Fibroblast of skin of left biceps (primary cell): ENCODE data around the gene SCUBE1.

ENCODE experiments used
- DNase-seq, 2 experiments: peaks; one replicate each; pipeline ENCODE4 v3.0.0-alpha.2; 2013; ENCODE audit warnings: low read depth in 2 of 2

SCUBE1 gene

DNA sequence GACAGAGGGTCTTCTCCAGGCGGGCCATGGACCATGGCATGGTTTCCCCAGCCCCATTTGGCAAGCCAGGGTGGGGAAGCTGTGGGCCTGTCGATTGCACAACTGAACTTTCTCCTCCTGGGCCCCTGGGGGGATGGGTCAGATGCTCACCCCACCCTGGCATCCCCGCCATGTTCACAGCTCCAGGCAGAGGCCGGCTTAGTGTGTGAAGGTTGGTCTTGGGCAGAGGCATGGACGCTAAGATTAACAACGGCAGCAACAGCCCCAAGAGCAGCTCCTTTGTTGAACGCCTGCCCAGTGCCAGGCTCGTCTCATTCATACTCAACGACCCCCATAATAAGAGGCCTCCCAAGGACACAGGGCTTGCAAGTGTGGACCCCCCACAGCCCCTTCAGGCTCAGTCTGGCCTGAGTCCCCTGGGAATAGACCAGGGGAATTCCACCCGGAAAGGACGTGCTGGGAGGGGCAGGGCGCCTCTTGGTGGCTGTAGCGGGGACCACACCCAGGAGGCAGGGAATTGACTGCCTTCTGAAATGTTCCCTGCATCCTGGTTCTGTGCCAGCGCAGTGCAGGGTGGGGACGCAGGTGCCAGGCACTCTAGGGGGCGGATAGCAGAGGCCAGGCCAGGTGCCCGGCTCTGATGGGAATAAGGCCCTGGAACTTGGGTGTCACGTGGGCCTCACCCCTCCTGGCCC lies 183.5 kb downstream of the SCUBE1 start:
- DNase-seq: no peak

DNA sequence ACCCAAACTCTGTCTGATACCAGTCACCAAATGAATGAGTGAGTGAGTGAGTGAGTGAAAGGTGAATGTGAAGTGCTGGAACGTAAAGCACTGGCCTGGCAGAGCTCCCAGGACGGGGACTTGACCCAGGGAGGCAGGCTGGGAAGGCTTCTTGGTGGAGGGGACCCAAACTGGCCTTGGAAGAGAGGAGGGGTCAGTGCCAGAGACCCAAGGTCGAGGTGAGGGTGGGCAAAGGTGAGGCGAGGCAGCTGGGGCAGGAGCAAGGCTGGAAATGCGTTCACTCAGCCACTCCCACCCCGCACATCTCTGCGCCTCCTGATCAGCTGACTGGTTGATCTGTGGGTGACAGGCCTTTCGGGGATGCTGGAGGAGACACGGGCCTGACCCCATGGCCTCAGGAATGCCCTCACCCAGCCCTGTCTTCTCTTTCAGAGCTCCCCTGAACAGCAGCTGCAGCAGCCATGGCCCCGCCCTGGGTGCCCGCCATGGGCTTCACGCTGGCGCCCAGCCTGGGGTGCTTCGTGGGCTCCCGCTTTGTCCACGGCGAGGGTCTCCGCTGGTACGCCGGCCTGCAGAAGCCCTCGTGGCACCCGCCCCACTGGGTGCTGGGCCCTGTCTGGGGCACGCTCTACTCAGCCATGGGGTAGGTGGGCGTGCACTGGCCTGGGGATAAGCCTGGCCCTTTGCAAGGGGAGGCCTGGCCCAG lies 184.2 kb downstream of the SCUBE1 start:
- no peak for DNase-seq

DNA sequence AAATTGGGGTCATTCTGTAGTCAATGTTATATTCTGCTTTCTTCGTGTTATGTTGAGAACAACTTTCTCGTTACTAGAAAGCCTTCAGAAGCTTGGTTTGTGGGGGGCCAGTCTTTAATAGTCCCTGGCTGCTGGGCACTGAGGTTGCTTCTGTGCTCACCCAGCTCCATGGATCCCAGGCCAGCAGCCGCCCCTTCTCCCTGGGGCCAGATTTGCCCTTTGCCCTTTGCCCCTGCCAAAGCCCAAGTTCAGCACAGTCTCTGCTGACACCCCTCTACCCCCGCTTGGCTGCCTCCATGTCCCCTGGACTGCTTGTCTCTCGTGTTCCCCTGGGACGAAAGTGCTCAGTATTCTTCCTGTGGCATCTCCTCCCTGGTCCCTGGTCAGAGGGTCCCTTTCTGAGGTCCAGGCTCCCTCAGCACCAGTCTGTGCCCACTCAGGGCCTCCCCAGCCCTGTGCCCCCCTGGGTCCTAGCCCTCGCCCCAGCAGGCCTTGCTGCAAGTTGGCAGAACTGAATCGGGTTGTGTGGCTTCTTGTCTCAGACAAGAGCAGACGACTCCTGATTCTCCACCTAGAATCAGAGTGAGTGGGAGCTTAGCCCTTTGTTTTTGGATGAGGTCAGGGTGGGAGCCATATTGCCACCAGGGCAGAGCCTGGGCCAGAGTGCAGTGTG lies 185.2 kb downstream of the SCUBE1 start:
- no peak for DNase-seq

DNA sequence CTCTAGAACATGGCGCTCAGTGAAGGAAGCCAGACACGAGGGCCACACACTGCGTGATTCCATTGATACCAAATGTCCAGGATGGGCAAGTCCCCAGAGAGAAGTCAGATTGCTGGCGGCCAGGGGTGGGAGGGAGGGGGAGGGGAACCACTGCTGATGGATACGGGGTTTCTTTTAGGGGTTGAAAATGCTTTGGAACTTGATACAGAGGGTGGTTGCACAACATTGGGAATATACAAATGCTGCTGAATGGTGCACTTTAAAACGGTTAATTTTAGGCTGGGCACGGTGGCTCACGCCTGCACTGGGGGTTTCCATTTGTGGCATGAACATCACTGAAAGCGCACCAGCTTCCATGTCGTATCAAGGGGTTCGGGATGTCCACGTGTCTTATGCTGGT lies 186.8 kb downstream of the SCUBE1 start:
- DNase-seq: no peak

DNA sequence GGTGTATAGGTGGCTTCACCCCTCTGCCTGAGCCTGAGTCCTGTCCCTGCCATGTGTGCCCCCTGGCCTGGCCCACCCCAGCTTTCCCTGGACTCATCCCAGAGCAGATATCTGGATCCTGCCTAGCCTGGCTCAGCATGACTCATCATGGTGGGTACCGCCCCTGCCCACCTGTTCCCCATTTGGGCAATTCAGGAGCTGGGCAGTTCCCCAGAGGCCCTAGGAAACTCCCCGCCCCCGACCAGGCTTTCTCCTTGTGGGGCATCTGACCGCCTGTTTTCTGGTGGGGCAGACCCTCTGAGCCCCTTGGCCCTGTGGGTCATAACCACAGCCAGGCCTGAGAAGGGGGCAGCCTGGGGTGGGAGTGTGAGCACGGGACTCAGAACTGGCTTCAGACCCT lies 187.4 kb downstream of the SCUBE1 start:
- DNase-seq: no peak

DNA sequence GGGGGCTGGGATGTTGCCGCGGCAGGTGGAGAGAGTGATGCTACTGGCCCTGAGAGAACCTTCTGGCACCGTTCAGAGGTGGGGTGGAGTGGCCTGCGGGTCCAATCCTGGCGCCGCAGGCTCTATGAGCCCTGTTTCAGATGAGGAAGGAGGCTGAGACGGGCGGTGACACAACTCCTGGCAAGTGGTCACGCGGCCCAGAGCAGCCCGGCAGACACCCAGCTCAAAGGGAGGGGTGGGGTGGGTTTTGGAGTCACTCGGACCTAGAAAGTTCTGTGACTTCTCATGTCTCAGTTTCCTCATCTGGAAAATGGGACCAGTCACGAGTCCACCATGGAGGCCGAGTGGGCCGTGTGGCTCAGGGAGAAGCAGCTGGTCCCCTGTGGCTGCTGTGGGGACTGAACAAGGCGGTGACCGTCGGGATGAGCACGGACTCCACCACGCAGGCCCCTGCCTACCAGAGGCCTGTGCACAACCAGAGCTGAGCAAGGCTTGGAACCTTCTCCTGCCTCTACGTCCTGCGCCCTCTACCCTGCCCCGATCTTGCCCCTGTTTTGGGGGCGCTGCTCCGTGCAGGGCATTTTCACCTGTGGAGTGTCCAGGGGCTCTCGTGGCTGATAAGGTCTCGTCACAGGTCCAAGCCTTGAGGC lies 188.2 kb downstream of the SCUBE1 start:
- DNase-seq: no peak

- DNase-seq: no peak
Observed at GRCh38 chr22:43153899-43154298, 189.3 kb downstream of the SCUBE1 start.

DNA sequence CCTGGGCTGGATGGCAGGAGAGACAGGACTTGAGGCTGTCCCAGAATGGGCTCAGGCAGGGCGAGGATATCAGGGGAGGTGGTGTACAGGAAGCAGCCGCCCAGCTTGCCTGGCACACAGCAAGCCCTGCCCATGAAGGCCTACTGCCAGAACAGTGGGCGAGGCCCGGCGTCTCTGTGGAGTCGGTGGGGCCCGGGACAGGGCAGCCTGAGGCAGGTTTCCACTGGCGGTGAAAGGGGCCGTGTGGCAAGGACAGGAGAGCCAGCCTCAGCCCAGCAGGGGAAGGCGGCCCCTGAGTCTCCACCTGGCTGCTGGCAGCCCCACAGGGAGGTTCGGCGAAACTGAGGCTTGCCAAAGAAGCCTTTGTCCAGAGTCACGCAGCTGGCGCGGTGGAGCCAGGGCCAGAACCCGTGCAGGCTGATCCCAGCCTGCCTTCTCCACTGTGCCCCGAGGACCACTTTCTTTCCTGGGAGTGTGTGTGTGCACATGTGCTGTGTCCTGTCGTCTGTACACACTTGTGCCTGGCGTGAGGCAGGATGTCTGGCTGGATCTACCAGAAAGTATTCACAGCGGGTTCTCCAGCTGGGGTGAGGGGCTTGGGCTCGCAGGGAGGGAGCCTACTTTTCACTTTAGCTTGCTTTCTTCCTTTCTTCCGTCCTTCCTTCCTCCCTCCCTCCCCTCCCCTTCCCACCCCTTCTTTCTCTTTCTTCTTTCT lies 190.7 kb downstream of the SCUBE1 start:
- no peak for DNase-seq

- DNase-seq: no peak
Observed at GRCh38 chr22:43152003-43152356, 191.2 kb downstream of the SCUBE1 start.

GRCh38 chr22:43151251-43152002 lies 191.7 kb downstream of the SCUBE1 start, which contains the start of gene TSPO:
Gene TSPO (plus strand): TSS chr22:43151559. CDS start chr22:43159239, 7,680 bp downstream.
- DNase-seq: no peak

DNA sequence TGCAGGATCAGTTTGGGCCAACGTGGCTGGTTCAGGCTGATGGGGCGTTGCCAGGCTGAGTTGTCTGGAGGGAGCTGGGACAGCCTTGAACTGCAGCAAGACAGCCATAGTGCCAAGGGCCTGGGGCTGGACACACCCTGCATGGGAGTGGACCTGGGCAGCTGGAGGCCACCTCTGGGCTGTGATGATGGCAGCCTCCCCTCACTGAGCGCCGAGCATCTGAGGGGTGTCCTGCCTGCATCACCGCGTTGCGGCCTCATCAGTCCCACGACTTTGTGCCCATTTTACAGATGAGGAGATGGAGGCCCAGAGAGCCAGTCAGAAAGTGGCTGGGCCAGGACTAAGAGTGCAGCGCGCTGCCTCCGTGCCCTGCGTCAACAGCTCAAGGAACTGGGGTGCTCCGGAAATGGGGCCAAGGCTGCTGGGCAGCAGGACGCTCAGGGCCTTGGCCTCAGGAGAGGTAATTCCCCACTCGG lies 192.4 kb downstream of the SCUBE1 start:
- DNase-seq: no peak

- DNase-seq: no peak
Observed at GRCh38 chr22:43148581-43148980, 194.6 kb downstream of the SCUBE1 start.

DNA sequence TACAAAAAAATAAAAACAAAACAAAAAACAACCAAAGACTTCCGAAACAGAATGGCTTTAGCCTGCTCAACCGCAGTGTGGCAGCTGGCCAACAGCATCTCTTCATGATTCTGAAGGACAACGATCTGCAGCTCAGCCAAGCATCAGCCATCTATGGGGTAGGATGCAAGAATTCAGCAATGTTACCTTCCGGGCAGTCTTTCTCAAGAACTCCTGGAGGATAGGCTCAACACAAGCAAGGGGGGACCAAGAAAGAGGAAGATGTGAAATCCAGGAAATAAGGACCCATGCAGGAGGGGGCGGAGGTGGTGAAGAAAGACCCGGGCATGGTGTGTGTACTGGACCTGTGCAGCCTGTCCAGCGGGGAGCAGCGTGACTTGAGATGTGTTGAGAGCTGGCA lies 195.4 kb downstream of the SCUBE1 start:
- no peak for DNase-seq
